Heart left ventricle (tissue), 13 donors: ENCODE results near the gene PPFIBP1.
"Not testable (repeated sequence)": the region's sequence is repeated elsewhere in the genome, so short reads cannot be mapped to it uniquely, and the experiment has no call there.

Experiments
- CTCF ChIP-seq, 12 donors: fragments of 200-600 bp; sonication (generic) in 4 of 12; IDR thresholded peaks; one replicate each; pipeline versions ENCODE4 v1.5.0 to v1.8.0; 2018 to 2022; ENCODE audit warnings: antibody characterized with exemption in 12 of 12, mild to moderate bottlenecking in 5 of 12
- POLR2A ChIP-seq, 2 donors: fragments of 450-650 bp; IDR thresholded peaks; one replicate each; pipeline ENCODE4 v1.6.1; 2017; ENCODE audit warnings: antibody characterized with exemption in 2 of 2, mild to moderate bottlenecking in 2 of 2, moderate library complexity in 2 of 2
- donor health status: ischemic (EF 13 %, LVEDD 7.1; RV severe dilation, severe dysfunction).
- donor health status: DM: no; HTN: yes; CAD: no.
- donor health status: DM: no; HTN: no; CAD: no.
- donor health status: ischemic (EF 25% LVEDD 6.9; RV normal size, moderate dysfunction).
- donor health status: ischemic (EF 25% LVEDD 5.7; RV mildly dilated, moderate dysfunction).
- donor health status: ischemic (EF 35%, LVEDD 5.7; RV mildly dilated, moderate dysfunction).
- donor health status: nonischemic (EF 11% LVEDD 7.7; RV severe dilation, severe dysfunction).
- donor health status: DM: yes; HTN: yes; CAD: no.
- donor health status: PGD.
- donor health status: ischemic (EF 29% LVEDD 5.4; RV normal size, mild dysfunction).
- donor health status: nonischemic (EF 23%, LVEDD 6.1; RV moderate dilation, normal function).

DNA sequence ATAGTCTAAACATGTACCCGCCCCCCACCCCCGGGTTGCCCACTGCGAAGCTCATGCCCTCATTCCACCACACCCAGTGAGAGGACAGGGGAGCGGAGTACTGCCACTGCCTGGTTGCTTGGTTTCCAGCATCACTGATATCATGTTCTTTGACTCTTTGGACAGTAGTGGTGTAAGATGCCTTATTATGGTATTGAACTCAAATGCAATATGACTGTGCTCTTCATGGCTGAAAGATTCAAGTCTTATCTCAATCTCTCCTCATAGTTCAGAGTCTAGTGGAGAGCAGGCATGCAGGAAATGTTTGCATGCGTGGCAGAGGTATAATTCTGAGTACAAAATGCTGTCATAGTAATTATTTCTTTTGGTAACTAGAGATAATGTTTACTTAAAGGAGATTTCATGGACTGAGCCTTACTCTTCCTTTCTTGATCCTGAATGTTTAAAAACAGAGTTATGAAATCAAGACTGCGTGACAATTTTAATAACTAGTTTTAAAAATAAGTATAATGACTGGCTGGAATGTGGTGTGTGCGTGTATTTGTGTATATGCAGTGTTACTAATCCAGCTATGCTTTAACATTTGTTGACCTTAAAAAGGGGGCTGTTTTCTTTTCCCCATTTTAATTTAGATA, 116.7 kb downstream of the PPFIBP1 start:
- TF ChIP-seq POLR2A, CTCF (IDR thresholded peaks at IDR 0.05): not testable (repeated sequence)
